ENCODE data around the gene GIGYF2. TPM values are rescaled to one million over a fixed set of nuclear protein-coding genes. Genes with fewer than 3 reads are reported as not detected.

Gene GIGYF2
- total RNA-seq, 2 experiments from 2014 or later, result 50.5 to 60.9 TPM

- H4K20me1 ChIP-seq (ENCODE audit: insufficient read depth, low read length), result no peaks in the 10 kb centered on the region
- POLR2A ChIA-PET, result interaction anchor here (0.9 kb wide), 1 partner anchor 92 kb away, joined by 3 read pairs; no protein-coding TSS in a partner anchor
These were observed 186.1 kb downstream of the GIGYF2 start for GRCh38 chr2:232883116-232883721.

GRCh38 chr2:232884001-232884421 lies 186.9 kb downstream of the GIGYF2 start:
- ChIA-PET POLR2A (no interaction called here), CTCF (ENCODE audit: unreplicated experiment) (no interaction called here)
- H3K4me3 ChIP-seq (ENCODE audit: low read depth, low read length, poor library complexity, severe bottlenecking), result no peak overlapping the region
- no peaks in the 10 kb centered on the region for H3K36me3 ChIP-seq (ENCODE audit: insufficient read depth, low read length)
- no peak overlapping the region for H2AFZ ChIP-seq (ENCODE audit: low read length)
- H3K9me3 ChIP-seq (ENCODE audit: low read length), result no peaks in the 10 kb centered on the region
- H3K4me1 ChIP-seq (ENCODE audit: insufficient read depth, low read length, poor library complexity, severe bottlenecking), result no peaks in the 10 kb centered on the region
- H3K9me2 ChIP-seq (ENCODE audit: insufficient read depth, low read length), result no peaks in the 10 kb centered on the region
- H3K4me2 ChIP-seq (ENCODE audit: low read length), result no peak overlapping the region
- no peak overlapping the region for H3K27ac ChIP-seq (ENCODE audit: low read depth, low read length, poor library complexity, severe bottlenecking)
- no peaks in the 10 kb centered on the region for H4K20me1 ChIP-seq (ENCODE audit: insufficient read depth, low read length)
- BruUV-seq (replicated peaks), result no TSS peak
- H3K79me2 ChIP-seq (ENCODE audit: insufficient read depth, low read depth, low read length), result no peaks in the 10 kb centered on the region
- no peak for TF ChIP-seq EZH2phosphoT487 (IDR thresholded peaks at IDR 0.05; ENCODE audit: borderline replicate concordance, low read depth, low read length)
- no peak for TF ChIP-seq CTCF (conservative IDR thresholded peaks at IDR 0.05; ENCODE audit: low read length)
- intact Hi-C loops (cut with micrococcal nuclease; ENCODE audit: unreplicated experiment), result no loop called here
- DNase-seq (ENCODE audit: low spot score), result no peak

More at GRCh38 chr2:232883116-232883721, 186.1 kb downstream of the GIGYF2 start:
- no peak for DNase-seq (ENCODE audit: low spot score)
- no peaks in the 10 kb centered on the region for H3K9me2 ChIP-seq (ENCODE audit: insufficient read depth, low read length)
- H3K79me2 ChIP-seq (ENCODE audit: insufficient read depth, low read depth, low read length), result no peaks in the 10 kb centered on the region
- CTCF ChIA-PET (ENCODE audit: unreplicated experiment), result no interaction called here
- H3K27ac ChIP-seq (ENCODE audit: low read depth, low read length, poor library complexity, severe bottlenecking), result no peak overlapping the region
- intact Hi-C loops (cut with micrococcal nuclease; ENCODE audit: unreplicated experiment), result no loop called here
- H3K36me3 ChIP-seq (ENCODE audit: insufficient read depth, low read length), result no peaks in the 10 kb centered on the region
- H3K4me3 ChIP-seq (ENCODE audit: low read depth, low read length, poor library complexity, severe bottlenecking), result no peak overlapping the region
- H3K4me1 ChIP-seq (ENCODE audit: insufficient read depth, low read length, poor library complexity, severe bottlenecking), result no peaks in the 10 kb centered on the region
- no TSS peak for BruUV-seq (replicated peaks)
- no peak for TF ChIP-seq EZH2phosphoT487 (IDR thresholded peaks at IDR 0.05; ENCODE audit: borderline replicate concordance, low read depth, low read length)
- TF ChIP-seq CTCF (conservative IDR thresholded peaks at IDR 0.05; ENCODE audit: low read length), result no peak
- no peak overlapping the region for H3K4me2 ChIP-seq (ENCODE audit: low read length)
- no peaks in the 10 kb centered on the region for H3K9me3 ChIP-seq (ENCODE audit: low read length)
- no peak overlapping the region for H2AFZ ChIP-seq (ENCODE audit: low read length)

GRCh38 chr2:232884549-232885263 lies 187.6 kb downstream of the GIGYF2 start:
- Histone ChIP-seq H3K9me2 (ENCODE audit: insufficient read depth, low read length) (no peaks in the 10 kb centered on the region), H3K4me2 (ENCODE audit: low read length) (no peak overlapping the region), H3K79me2 (ENCODE audit: insufficient read depth, low read depth, low read length) (no peaks in the 10 kb centered on the region), H2AFZ (ENCODE audit: low read length) (no peak overlapping the region), H3K27ac (ENCODE audit: low read depth, low read length, poor library complexity, severe bottlenecking) (no peak overlapping the region), H4K20me1 (ENCODE audit: insufficient read depth, low read length) (no peaks in the 10 kb centered on the region), H3K36me3 (ENCODE audit: insufficient read depth, low read length) (no peaks in the 10 kb centered on the region), H3K9me3 (ENCODE audit: low read length) (no peaks in the 10 kb centered on the region), H3K4me1 (ENCODE audit: insufficient read depth, low read length, poor library complexity, severe bottlenecking) (no peaks in the 10 kb centered on the region), H3K4me3 (ENCODE audit: low read depth, low read length, poor library complexity, severe bottlenecking) (no peak overlapping the region)
- no peak for DNase-seq (ENCODE audit: low spot score)
- POLR2A ChIA-PET, result no interaction called here
- intact Hi-C loops (cut with micrococcal nuclease; ENCODE audit: unreplicated experiment), result no loop called here
- CTCF ChIA-PET (ENCODE audit: unreplicated experiment), result no interaction called here
- TF ChIP-seq CTCF (conservative IDR thresholded peaks at IDR 0.05; ENCODE audit: low read length), result no peak
- no peak for TF ChIP-seq EZH2phosphoT487 (IDR thresholded peaks at IDR 0.05; ENCODE audit: borderline replicate concordance, low read depth, low read length)
- no TSS peak for BruUV-seq (replicated peaks)
